DND-41 (cell line): ENCODE results near the gene TMEM109.

Source experiments
- CTCF ChIP-seq: IDR thresholded peaks from 2 replicates; pipeline ENCODE4 v1.5.1; 2012; ENCODE audit warnings: borderline replicate concordance, low read length, moderate library complexity, mild to moderate bottlenecking; ENCODE audit not compliant: poor library complexity, severe bottlenecking; ENCODE audit errors: extremely low read depth
- EZH2 ChIP-seq: IDR thresholded peaks from 3 replicates; pipeline ENCODE4 v1.6.1; 2012; ENCODE audit warnings: borderline replicate concordance, low read depth, mild to moderate bottlenecking, moderate library complexity, low read length, inconsistent platforms; ENCODE audit not compliant: severe bottlenecking

- TF ChIP-seq CTCF, result no peak
- TF ChIP-seq EZH2, result no peak
Measured at GRCh38 chr11:60905047-60905446, 8.9 kb upstream of the TMEM109 start.
